A549 (cell line): ENCODE measurements around the gene RIPPLY3.

Experiments used
- ZNF302 ChIP-seq: fragments of 250-450 bp; sonication (Bioruptor Pico); IDR thresholded peaks from 2 replicates; pipeline ENCODE4 v1.9.0; 2021; ENCODE audit warnings: inconsistent platforms, mild to moderate bottlenecking, moderate library complexity
- TF ChIP-seq, protein P1 (sequence below): fragments of >200 bp; sonication (Bioruptor Twin); formaldehyde crosslinking; IDR thresholded peaks from 3 replicates; pipeline ENCODE4 v1.5.1; 2016

- TF ChIP-seq, protein P1, sequence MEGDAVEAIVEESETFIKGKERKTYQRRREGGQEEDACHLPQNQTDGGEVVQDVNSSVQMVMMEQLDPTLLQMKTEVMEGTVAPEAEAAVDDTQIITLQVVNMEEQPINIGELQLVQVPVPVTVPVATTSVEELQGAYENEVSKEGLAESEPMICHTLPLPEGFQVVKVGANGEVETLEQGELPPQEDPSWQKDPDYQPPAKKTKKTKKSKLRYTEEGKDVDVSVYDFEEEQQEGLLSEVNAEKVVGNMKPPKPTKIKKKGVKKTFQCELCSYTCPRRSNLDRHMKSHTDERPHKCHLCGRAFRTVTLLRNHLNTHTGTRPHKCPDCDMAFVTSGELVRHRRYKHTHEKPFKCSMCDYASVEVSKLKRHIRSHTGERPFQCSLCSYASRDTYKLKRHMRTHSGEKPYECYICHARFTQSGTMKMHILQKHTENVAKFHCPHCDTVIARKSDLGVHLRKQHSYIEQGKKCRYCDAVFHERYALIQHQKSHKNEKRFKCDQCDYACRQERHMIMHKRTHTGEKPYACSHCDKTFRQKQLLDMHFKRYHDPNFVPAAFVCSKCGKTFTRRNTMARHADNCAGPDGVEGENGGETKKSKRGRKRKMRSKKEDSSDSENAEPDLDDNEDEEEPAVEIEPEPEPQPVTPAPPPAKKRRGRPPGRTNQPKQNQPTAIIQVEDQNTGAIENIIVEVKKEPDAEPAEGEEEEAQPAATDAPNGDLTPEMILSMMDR = no peak
- TF ChIP-seq ZNF302 (CRISPR knock-in tag) = no peak
Observed at GRCh38 chr21:37055271-37055855, 48.9 kb downstream of the RIPPLY3 start.
